H9 (cell line): ENCODE measurements around the gene SH3RF2. TPM values are rescaled to one million over a fixed set of nuclear protein-coding genes. Genes with fewer than 3 reads are reported as not detected.
A peak's percentile ranks its signal among the peaks of the same experiment; 100 is the strongest.

Experiments
- DNase-seq: peaks from one replicate; pipeline ENCODE4 v3.0.0-alpha.2; 2017
- H2AFZ ChIP-seq: one replicate; pipeline ENCODE4 v1.6.1; 2013; ENCODE audit warnings: mild to moderate bottlenecking, low read length, control low read depth, moderate library complexity
- H2AK5ac ChIP-seq: 2 replicates; pipeline ENCODE4 v1.6.1; 2013; ENCODE audit warnings: low read length, control low read depth, mixed read lengths; ENCODE audit not compliant: insufficient read length
- H2BK120ac ChIP-seq: one replicate; pipeline ENCODE4 v1.6.1; 2013; ENCODE audit warnings: low read depth, mild to moderate bottlenecking, low read length, control low read depth, inconsistent platforms; ENCODE audit not compliant: poor library complexity, severe bottlenecking
- H2BK12ac ChIP-seq: 2 replicates; pipeline ENCODE4 v1.6.1; 2013; ENCODE audit warnings: low read length, control low read depth, mixed read lengths, low read depth; ENCODE audit not compliant: insufficient read length
- H2BK15ac ChIP-seq: 2 replicates; pipeline ENCODE4 v1.6.1; 2013; ENCODE audit warnings: low read depth, low read length, control low read depth
- H2BK20ac ChIP-seq: one replicate; pipeline ENCODE4 v1.6.1; 2013; ENCODE audit warnings: low read depth, mild to moderate bottlenecking, low read length, control low read depth, inconsistent platforms; ENCODE audit not compliant: poor library complexity, severe bottlenecking
- H2BK5ac ChIP-seq: 2 replicates; pipeline ENCODE4 v1.6.1; 2013; ENCODE audit warnings: low read length, control low read depth, mixed read lengths; ENCODE audit not compliant: insufficient read length
- H3K14ac ChIP-seq: 2 replicates; pipeline ENCODE4 v1.6.1; 2013; ENCODE audit warnings: low read length, control low read depth; ENCODE audit not compliant: insufficient read depth
- H3K18ac ChIP-seq: 2 replicates; pipeline ENCODE4 v1.6.1; 2013; ENCODE audit warnings: low read depth, mild to moderate bottlenecking, mixed read lengths, low read length, control low read depth; ENCODE audit not compliant: insufficient read length
- H3K23ac ChIP-seq: 2 replicates; pipeline ENCODE4 v1.6.1; 2013; ENCODE audit warnings: low read length, control low read depth, mixed read lengths, low read depth; ENCODE audit not compliant: insufficient read length
- H3K23me2 ChIP-seq: 2 replicates; pipeline ENCODE4 v1.6.1; 2013; ENCODE audit warnings: low read depth, mild to moderate bottlenecking, mixed read lengths, low read length, control low read depth; ENCODE audit not compliant: insufficient read length, poor library complexity, severe bottlenecking
- H3K27ac ChIP-seq: 2 replicates; pipeline ENCODE4 v1.5.1; 2013; ENCODE audit warnings: low read length, control low read depth, mixed read lengths, low read depth; ENCODE audit not compliant: insufficient read length
- H3K27me3 ChIP-seq: 2 replicates; pipeline ENCODE4 v1.6.1; 2013; ENCODE audit warnings: low read length, control low read depth, inconsistent platforms; ENCODE audit not compliant: insufficient read depth
- H3K4ac ChIP-seq: 2 replicates; pipeline ENCODE4 v1.6.1; 2013; ENCODE audit warnings: low read depth, mild to moderate bottlenecking, control low read depth, inconsistent platforms, low read length, moderate library complexity
- H3K4me1 ChIP-seq: 2 replicates; pipeline ENCODE4 v1.6.1; 2013; ENCODE audit warnings: low read length, control low read depth, inconsistent platforms; ENCODE audit not compliant: insufficient read depth
- H3K4me2 ChIP-seq: 2 replicates; pipeline ENCODE4 v1.6.1; 2013; ENCODE audit warnings: low read length, control low read depth, mixed read lengths; ENCODE audit not compliant: insufficient read length, insufficient read depth
- H3K56ac ChIP-seq: 2 replicates; pipeline ENCODE4 v1.6.1; 2013; ENCODE audit warnings: low read depth, mild to moderate bottlenecking, mixed read lengths, low read length, control low read depth; ENCODE audit not compliant: insufficient read length
- H3K79me1 ChIP-seq: 2 replicates; pipeline ENCODE4 v1.6.1; 2013; ENCODE audit warnings: low read depth, mild to moderate bottlenecking, moderate library complexity, low read length, control low read depth, inconsistent platforms; ENCODE audit not compliant: insufficient read depth, poor library complexity, severe bottlenecking
- H3K79me2 ChIP-seq: 2 replicates; pipeline ENCODE4 v1.6.1; 2013; ENCODE audit warnings: low read length, control low read depth, inconsistent platforms; ENCODE audit not compliant: insufficient read depth
- H3K9ac ChIP-seq: 2 replicates; pipeline ENCODE4 v1.6.1; 2013; ENCODE audit warnings: low read length, control low read depth, mixed read lengths; ENCODE audit not compliant: insufficient read length; ENCODE audit errors: extremely low read depth
- H3K9me3 ChIP-seq: one replicate; pipeline ENCODE4 v1.6.1; 2013; ENCODE audit warnings: low read depth, low read length, inconsistent platforms; ENCODE audit not compliant: control insufficient read depth
- H3T11ph ChIP-seq: one replicate; pipeline ENCODE4 v1.6.1; 2013; ENCODE audit warnings: mild to moderate bottlenecking, low read length, control low read depth, inconsistent platforms
- H4K20me1 ChIP-seq: one replicate; pipeline ENCODE4 v1.6.1; 2013; ENCODE audit not compliant: control insufficient read depth, insufficient read length, insufficient read depth
- H4K5ac ChIP-seq: 2 replicates; pipeline ENCODE4 v1.6.1; 2013; ENCODE audit warnings: low read depth, mild to moderate bottlenecking, mixed read lengths, low read length, control low read depth; ENCODE audit not compliant: insufficient read length
- H4K8ac ChIP-seq: replicated peaks from 2 replicates; pipeline ENCODE4 v1.6.1; 2013; ENCODE audit warnings: low read length, control low read depth, mixed read lengths, low read depth; ENCODE audit not compliant: insufficient read length
- H4K91ac ChIP-seq: 2 replicates; pipeline ENCODE4 v1.6.1; 2013; ENCODE audit warnings: low read depth, mild to moderate bottlenecking, moderate library complexity, mixed read lengths, low read length, control low read depth; ENCODE audit not compliant: insufficient read length
- H3K27ac Mint-ChIP-seq, 3 experiments: 2 replicates in 2 of 3; 3 replicates in 1 of 3; pipeline ENCODE4 v1.8.0; 2020 to 2021; ENCODE audit warnings: mixed read lengths in 3 of 3, mild to moderate bottlenecking in 1 of 3, moderate library complexity in 1 of 3
- H3K27me3 Mint-ChIP-seq: 2 replicates; pipeline ENCODE4 v1.8.0; 2021; ENCODE audit warnings: low read depth, mild to moderate bottlenecking, moderate library complexity, mixed read lengths
- H3K36me3 Mint-ChIP-seq, 3 experiments: 2 replicates in 2 of 3; 3 replicates in 1 of 3; pipeline ENCODE4 v1.8.0; 2020 to 2021; ENCODE audit warnings: low read depth in 3 of 3, mixed read lengths in 3 of 3; ENCODE audit not compliant: insufficient read depth in 1 of 3
- H3K4me1 Mint-ChIP-seq, 2 experiments: 2 replicates each; pipeline ENCODE4 v1.8.0; 2020; ENCODE audit warnings: mixed read lengths in 2 of 2
- H3K4me3 Mint-ChIP-seq, 2 experiments: 2 replicates in 1 of 2; 3 replicates in 1 of 2; pipeline ENCODE4 v1.8.0; 2020 to 2021; ENCODE audit warnings: mild to moderate bottlenecking in 2 of 2, mixed read lengths in 2 of 2, moderate library complexity in 1 of 2
- H3K9me3 Mint-ChIP-seq, 2 experiments: 2 replicates in 1 of 2; 3 replicates in 1 of 2; pipeline ENCODE4 v1.8.0; 2020; ENCODE audit warnings: mild to moderate bottlenecking in 2 of 2, mixed read lengths in 2 of 2, moderate library complexity in 1 of 2
- WGBS: extraction: QIAGEN DNeasy Blood & Tissue Kit; methylation state at CpG from one replicate; pipeline ENCODE4 v1.1.7; 2013; ENCODE audit warnings: missing lambda C conversion rate, low lambda C conversion rate, mixed read lengths; ENCODE audit not compliant: insufficient read length; ENCODE audit errors: extremely low coverage; 5-methylcytosine and 5-hydroxymethylcytosine counted together
- total RNA-seq: library from RNA; stranded (reverse); gene quantifications from 2 replicates; pipeline ENCODE4 v1.2.1, GENCODE V29; 2021
- TF ChIP-seq, protein P1 (sequence below): fragments of 200-600 bp; sonication (generic); conservative IDR thresholded peaks from 3 replicates; pipeline ENCODE4 v1.8.0; 2021; ENCODE audit warnings: antibody characterized with exemption, mild to moderate bottlenecking

Gene SH3RF2
- total RNA-seq, 1 experiment from 2014 or later: 0.66 TPM

DNA sequence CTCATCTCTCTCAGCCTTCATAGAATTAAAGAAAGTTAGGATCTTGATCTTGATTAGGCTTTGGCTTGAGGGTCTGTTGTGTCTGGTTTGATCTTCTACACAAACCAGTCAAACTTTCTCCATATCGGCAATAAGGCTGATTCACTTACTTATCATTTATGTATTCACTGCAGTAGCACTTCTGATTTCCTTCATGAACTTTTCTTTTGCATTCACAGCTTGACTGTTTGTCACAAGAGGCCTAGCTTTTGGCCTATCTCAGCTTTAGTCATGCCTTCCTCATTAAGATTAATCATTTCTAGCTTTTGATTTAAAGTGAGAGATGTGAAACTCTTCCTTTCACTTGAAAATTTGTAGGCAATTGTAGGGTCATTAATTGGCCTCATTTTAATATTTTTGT is 62.8 kb downstream of the SH3RF2 start:
- Histone ChIP-seq H3K56ac (no peak overlapping the region), H2BK15ac (no peak overlapping the region), H2AK5ac (no peak overlapping the region), H3K9ac (no peak overlapping the region), H3K23ac (no peak overlapping the region), H3K4me1 (no peaks in the 10 kb centered on the region), H2BK5ac (no peak overlapping the region), H3K14ac (no peak overlapping the region), H2BK120ac (no peak overlapping the region), H3K79me2 (no peaks in the 10 kb centered on the region), H3K18ac (no peak overlapping the region), H4K91ac (no peak overlapping the region), H4K5ac (no peak overlapping the region), H2AFZ (no peak overlapping the region), H3K9me3 (no peaks in the 10 kb centered on the region), H3K4me2 (no peak overlapping the region), H2BK12ac (no peak overlapping the region), H4K20me1 (no peaks in the 10 kb centered on the region), H2BK20ac (no peak overlapping the region), H3T11ph (no peak overlapping the region), H3K23me2 (no peaks in the 10 kb centered on the region), H3K27me3 (0 out of 2 replicates have a peak, but pooled peaks cover 2% of the 10 kb centered on the region), H4K8ac (no peak overlapping the region), H3K4ac (no peak overlapping the region), H3K27ac (no peak overlapping the region), H3K79me1 (no peaks in the 10 kb centered on the region)
- TF ChIP-seq, protein P1, sequence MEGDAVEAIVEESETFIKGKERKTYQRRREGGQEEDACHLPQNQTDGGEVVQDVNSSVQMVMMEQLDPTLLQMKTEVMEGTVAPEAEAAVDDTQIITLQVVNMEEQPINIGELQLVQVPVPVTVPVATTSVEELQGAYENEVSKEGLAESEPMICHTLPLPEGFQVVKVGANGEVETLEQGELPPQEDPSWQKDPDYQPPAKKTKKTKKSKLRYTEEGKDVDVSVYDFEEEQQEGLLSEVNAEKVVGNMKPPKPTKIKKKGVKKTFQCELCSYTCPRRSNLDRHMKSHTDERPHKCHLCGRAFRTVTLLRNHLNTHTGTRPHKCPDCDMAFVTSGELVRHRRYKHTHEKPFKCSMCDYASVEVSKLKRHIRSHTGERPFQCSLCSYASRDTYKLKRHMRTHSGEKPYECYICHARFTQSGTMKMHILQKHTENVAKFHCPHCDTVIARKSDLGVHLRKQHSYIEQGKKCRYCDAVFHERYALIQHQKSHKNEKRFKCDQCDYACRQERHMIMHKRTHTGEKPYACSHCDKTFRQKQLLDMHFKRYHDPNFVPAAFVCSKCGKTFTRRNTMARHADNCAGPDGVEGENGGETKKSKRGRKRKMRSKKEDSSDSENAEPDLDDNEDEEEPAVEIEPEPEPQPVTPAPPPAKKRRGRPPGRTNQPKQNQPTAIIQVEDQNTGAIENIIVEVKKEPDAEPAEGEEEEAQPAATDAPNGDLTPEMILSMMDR: no peak
- H3K4me3 Mint-ChIP-seq: no peak overlapping the region
- WGBS: no CpG with 5 or more reads among the region's 1 CpG
- no peak for DNase-seq
- peaks cover 2 to 7% (median 5%) of the 10 kb centered on the region in 3 experiments; a peak in 6 of 7 replicates for H3K36me3 Mint-ChIP-seq
- H3K27me3 Mint-ChIP-seq: no peaks in the 10 kb centered on the region
- H3K4me1 Mint-ChIP-seq: no peaks in the 10 kb centered on the region
- H3K9me3 Mint-ChIP-seq: peaks cover 3 to 9% of the 10 kb centered on the region in 2 experiments
- H3K27ac Mint-ChIP-seq: 0 out of 7 replicates have a peak overlapping the region, but pooled peaks of 1 of the 3 experiments have one; percentile 3
